Neuronal stem cell (in vitro differentiated cells): Measurements from ENCODE around the gene TBC1D21.

ENCODE experiments used
- DNase-seq: peaks from one replicate; pipeline ENCODE4 v3.0.0-alpha.2; 2013; ENCODE audit warnings: low spot score
- H2AFZ ChIP-seq: one replicate; pipeline ENCODE4 v1.6.1; 2013; ENCODE audit warnings: mild to moderate bottlenecking, low read length, inconsistent platforms
- H2AK5ac ChIP-seq: 2 replicates; pipeline ENCODE4 v1.6.1; 2013; ENCODE audit warnings: low read depth, mild to moderate bottlenecking, inconsistent platforms, low read length, moderate library complexity, mixed read lengths
- H2BK120ac ChIP-seq: 2 replicates; pipeline ENCODE4 v1.6.1; 2013; ENCODE audit warnings: low read depth, mild to moderate bottlenecking, inconsistent platforms, low read length, moderate library complexity, mixed read lengths
- H2BK12ac ChIP-seq: one replicate; pipeline ENCODE4 v1.6.1; 2013; ENCODE audit warnings: low read length, inconsistent platforms
- H2BK15ac ChIP-seq: 2 replicates; pipeline ENCODE4 v1.6.1; 2013; ENCODE audit warnings: mild to moderate bottlenecking, low read length, inconsistent platforms, mixed read lengths
- H2BK5ac ChIP-seq: one replicate; pipeline ENCODE4 v1.6.1; 2013; ENCODE audit warnings: inconsistent platforms, mild to moderate bottlenecking, low read length, moderate library complexity
- H3K14ac ChIP-seq: one replicate; pipeline ENCODE4 v1.6.1; 2013; ENCODE audit warnings: low read length, inconsistent platforms
- H3K18ac ChIP-seq: 2 replicates; pipeline ENCODE4 v1.6.1; 2013; ENCODE audit warnings: low read length, inconsistent platforms
- H3K23ac ChIP-seq: 2 replicates; pipeline ENCODE4 v1.6.1; 2013; ENCODE audit warnings: low read depth, mild to moderate bottlenecking, mixed read lengths, low read length, inconsistent platforms; ENCODE audit not compliant: poor library complexity
- H3K27ac ChIP-seq: replicated peaks from 3 replicates; pipeline ENCODE4 v1.5.1; 2013; ENCODE audit warnings: low read length, inconsistent platforms
- H3K27me3 ChIP-seq, 3 experiments: 2 replicates each; pipeline ENCODE4 v1.6.1; 2013; ENCODE audit warnings: low read length in 3 of 3, mild to moderate bottlenecking in 2 of 3, inconsistent platforms in 1 of 3, low read depth in 1 of 3, mixed read lengths in 1 of 3, moderate library complexity in 1 of 3; ENCODE audit not compliant: control insufficient read depth in 3 of 3, insufficient read depth in 3 of 3
- H3K36me3 ChIP-seq, 2 donors: replicated peaks in 1 of 2; 2 replicates each; pipeline ENCODE4 v1.6.1; 2013; ENCODE audit warnings: low read length in 2 of 2; ENCODE audit not compliant: control insufficient read depth in 2 of 2, insufficient read depth in 2 of 2
- H3K4ac ChIP-seq: 2 replicates; pipeline ENCODE4 v1.6.1; 2013; ENCODE audit warnings: inconsistent platforms, mild to moderate bottlenecking, low read length, moderate library complexity
- H3K4me1 ChIP-seq, 2 donors: 1 replicate in 1 of 2; 2 replicates in 1 of 2; pipeline ENCODE4 v1.6.1; 2013; ENCODE audit warnings: low read length in 2 of 2, low read depth in 1 of 2; ENCODE audit not compliant: control insufficient read depth in 2 of 2, insufficient read depth in 1 of 2
- H3K4me2 ChIP-seq: one replicate; pipeline ENCODE4 v1.6.1; 2013; ENCODE audit warnings: mild to moderate bottlenecking, low read length, inconsistent platforms; ENCODE audit not compliant: insufficient read depth, poor library complexity, severe bottlenecking
- H3K4me3 ChIP-seq, 2 donors: 2 replicates each; pipeline ENCODE4 v1.5.1; 2013; ENCODE audit warnings: low read length in 2 of 2, mild to moderate bottlenecking in 2 of 2, inconsistent platforms in 1 of 2, moderate library complexity in 1 of 2
- H3K79me1 ChIP-seq: one replicate; pipeline ENCODE4 v1.6.1; 2013; ENCODE audit warnings: low read depth, mild to moderate bottlenecking, inconsistent platforms, low read length, moderate library complexity
- H3K9ac ChIP-seq: one replicate; pipeline ENCODE4 v1.6.1; 2013; ENCODE audit warnings: mild to moderate bottlenecking, low read depth, low read length, inconsistent platforms; ENCODE audit not compliant: poor library complexity
- H3K9me3 ChIP-seq, 2 donors: replicated peaks in 1 of 2; 2 replicates each; pipeline versions ENCODE3 to v1.6.1; 2013; ENCODE audit warnings: low read length in 2 of 2, mild to moderate bottlenecking in 2 of 2, inconsistent platforms in 1 of 2, low read depth in 1 of 2, mixed read lengths in 1 of 2, moderate library complexity in 1 of 2; ENCODE audit not compliant: control insufficient read depth in 2 of 2, insufficient read depth in 1 of 2
- H4K8ac ChIP-seq: one replicate; pipeline ENCODE4 v1.6.1; 2013; ENCODE audit warnings: low read depth, mild to moderate bottlenecking, inconsistent platforms, low read length, moderate library complexity
- H4K91ac ChIP-seq: one replicate; pipeline ENCODE4 v1.6.1; 2013; ENCODE audit warnings: low read length, low read depth, mild to moderate bottlenecking, inconsistent platforms; ENCODE audit not compliant: poor library complexity
- WGBS, 2 donors: extraction: QIAGEN DNeasy Blood & Tissue Kit; methylation state at CpG; one replicate each; pipeline ENCODE4 v1.1.7; 2013; ENCODE audit warnings: missing lambda C conversion rate in 2 of 2, mixed read lengths in 1 of 2; ENCODE audit not compliant: insufficient read length in 2 of 2, insufficient replicate concordance in 1 of 2; ENCODE audit errors: extremely low coverage in 2 of 2; 5-methylcytosine and 5-hydroxymethylcytosine counted together

Gene TBC1D21

GRCh38 chr15:73924171-73924921 is 51.0 kb downstream of the TBC1D21 start:
- Histone ChIP-seq H3K36me3 (no peaks in the 10 kb centered on the region), H3K18ac (peak overlapping the region; percentile 93), H4K8ac (peak overlapping the region; percentile 44), H3K9me3 (no peaks in the 10 kb centered on the region), H3K14ac (no peak overlapping the region), H3K4ac (no peak overlapping the region), H3K23ac (peak overlapping the region; percentile 77), H3K79me1 (peaks cover 6% of the 10 kb centered on the region), H2BK5ac (peak overlapping the region; percentile 7), H3K27me3 (peaks cover 0 to 12% (median 2%) of the 10 kb centered on the region in 3 experiments), H3K4me2 (no peak overlapping the region), H2BK15ac (peak overlapping the region; percentile 68), H4K91ac (no peak overlapping the region), H2AK5ac (peak overlapping the region; percentile 96), H2BK120ac (peak overlapping the region; percentile 62), H3K27ac (no peak overlapping the region), H2BK12ac (peak overlapping the region; percentile 88), H3K9ac (peak overlapping the region; percentile 83), H2AFZ (peak overlapping the region; percentile 94), H3K4me3 (no peak overlapping the region), H3K4me1 (peaks cover 48% of the 10 kb centered on the region in 2 donors)
- DNase-seq = no peak
- no CpG with 5 or more reads among the region's 12 CpGs for WGBS, 2 donors

GRCh38 chr15:73925848-73926218 is 52.5 kb downstream of the TBC1D21 start:
- Histone ChIP-seq H3K79me1 (peaks cover 6% of the 10 kb centered on the region), H3K27ac (no peak overlapping the region), H2BK120ac (no peak overlapping the region), H2BK15ac (no peak overlapping the region), H3K4me2 (peak overlapping the region; percentile 94), H3K14ac (no peak overlapping the region), H3K4ac (no peak overlapping the region), H4K8ac (no peak overlapping the region), H3K4me3 (peak overlapping the region in 1 of 2 donors; percentile 82), H3K9ac (no peak overlapping the region), H3K4me1 (peaks cover 48 to 49% of the 10 kb centered on the region in 2 donors), H3K36me3 (no peaks in the 10 kb centered on the region), H3K23ac (no peak overlapping the region), H2BK5ac (peak overlapping the region; percentile 4), H4K91ac (no peak overlapping the region), H3K27me3 (peaks cover 0 to 12% (median 2%) of the 10 kb centered on the region in 3 experiments), H3K9me3 (no peaks in the 10 kb centered on the region), H2AK5ac (no peak overlapping the region), H3K18ac (peak overlapping the region; percentile 12), H2BK12ac (peak overlapping the region; percentile 41), H2AFZ (peak overlapping the region; percentile 97)
- no CpG with 5 or more reads among the region's 8 CpGs for WGBS, 2 donors
- no peak for DNase-seq

- Histone ChIP-seq H2BK120ac (peak within 1 kb of the TSS; percentile 95), H2BK5ac (peak within 1 kb of the TSS; percentile 91), H3K27me3 (peaks cover 0 to 12% (median 2%) of the 10 kb centered on the region in 3 experiments), H3K4ac (peak within 1 kb of the TSS; percentile 77), H3K9me3 (no peaks in the 10 kb centered on the region), H2AK5ac (peak within 1 kb of the TSS; percentile 88), H3K4me2 (peak within 1 kb of the TSS; percentile 94), H3K23ac (peak within 1 kb of the TSS; percentile 86), H3K4me3 (peak within 1 kb of the TSS; percentile 82 to 86), H4K91ac (no peak within 1 kb of the TSS), H3K4me1 (peaks cover 48 to 49% of the 10 kb centered on the region in 2 donors), H3K14ac (peak within 1 kb of the TSS; percentile 97), H4K8ac (no peak within 1 kb of the TSS), H2BK15ac (peak within 1 kb of the TSS; percentile 94), H3K18ac (peak within 1 kb of the TSS; percentile 99), H3K27ac (peak within 1 kb of the TSS; percentile 39), H3K36me3 (no peaks in the 10 kb centered on the region), H3K9ac (peak within 1 kb of the TSS; percentile 93), H2AFZ (peak within 1 kb of the TSS; percentile 97), H2BK12ac (peak within 1 kb of the TSS; percentile 91), H3K79me1 (peaks cover 6% of the 10 kb centered on the region)
- no CpG with 5 or more reads among the region's 47 CpGs for WGBS, 2 donors
- peak; percentile 64 for DNase-seq
Observed at GRCh38 chr15:73926219-73927002, 53.0 kb downstream of the TBC1D21 start, which contains the start of gene LOXL1. TSS of gene LOXL1 (plus strand) at chr15:73926462. CDS start at chr15:73926784, 322 bp downstream.
